ENCODE measurements around the gene ITIH3. TPM values are rescaled to one million over a fixed set of nuclear protein-coding genes. Genes with fewer than 3 reads are reported as not detected.

ITIH3 gene
- total and polyA plus RNA-seq, 2 of the 4 experiments (the other 2 are of a cell fraction), result 0.72 to 0.94 TPM

- WGBS, 2 experiments (ENCODE audit: extremely low coverage in 2 of 2, insufficient read length in 1 of 2), result 86% methylated on average over 3 of the region's 18 CpGs; no CpG with 5 or more reads in 1 of the 2 experiments
- Histone ChIP-seq H2AK9ac (replicated peaks; ENCODE audit: low read depth, low read length, poor library complexity) (no peak overlapping the region), H2BK15ac (ENCODE audit: low read depth, low read length) (no peak overlapping the region), H2BK5ac (ENCODE audit: low read depth, low read length, poor library complexity, severe bottlenecking) (no peak overlapping the region), H4K5ac (ENCODE audit: low read depth, low read length) (no peak overlapping the region), H3K9me3 (ENCODE audit: control insufficient read depth, insufficient read depth, low read length) (no peaks in the 10 kb centered on the region), H3K27me3 (ENCODE audit: control insufficient read depth, insufficient read depth, low read length) (no peaks in the 10 kb centered on the region), H2AK5ac (ENCODE audit: low read depth, low read length) (no peak overlapping the region), H2BK20ac (ENCODE audit: low read depth, low read length) (no peak overlapping the region), H3K14ac (replicated peaks; ENCODE audit: low read depth, low read length) (no peak overlapping the region), H3K4me2 (ENCODE audit: low read depth, low read length) (no peak overlapping the region), H3K18ac (ENCODE audit: low read depth, low read length) (no peak overlapping the region), H3K36me3 (ENCODE audit: control insufficient read depth, insufficient read depth, low read length) (peaks cover 18% of the 10 kb centered on the region), H3K4ac (ENCODE audit: low read depth, low read length) (no peak overlapping the region), H2BK120ac (ENCODE audit: low read depth, low read length) (no peak overlapping the region), H3K79me1 (ENCODE audit: low read depth in 1 of 2, low read length in 2 of 2) (no peaks in the 10 kb centered on the region; a peak in 1 of 4 replicates), H3K4me1 (ENCODE audit: control insufficient read depth, insufficient read depth, low read length) (peaks cover 9% of the 10 kb centered on the region; the same call in 1 of the 2 replicates), H3K9ac (ENCODE audit: low read depth, low read length) (no peak overlapping the region), H3K27ac (ENCODE audit: insufficient read depth, low read length) (no peak overlapping the region), H3K56ac (ENCODE audit: extremely low read depth, insufficient read depth, low read length) (no peak overlapping the region), H4K20me1 (ENCODE audit: insufficient read depth, low read length) (no peaks in the 10 kb centered on the region; the same call in 1 of the 2 replicates), H3K9me1 (ENCODE audit: insufficient read depth, low read length) (peaks cover 4% of the 10 kb centered on the region; the same call in 1 of the 2 replicates), H2AFZ (replicated peaks; ENCODE audit: low read length, poor library complexity) (no peak overlapping the region), H4K91ac (ENCODE audit: insufficient read depth, low read depth, low read length) (no peak overlapping the region), H4K8ac (ENCODE audit: low read depth in 2 of 2, low read length in 2 of 2) (no peak overlapping the region), H3K4me3 (ENCODE audit: insufficient read depth, low read depth, low read length) (no peak overlapping the region), H3K23ac (ENCODE audit: low read depth, low read length) (no peak overlapping the region)
- POLR2A ChIA-PET (ENCODE audit: unreplicated experiment), result no interaction called here
- intact Hi-C loops (cut with micrococcal nuclease) (no loop called here), dilution Hi-C loops (cut with HindIII; ENCODE audit: low sequenced_read_pairs, unreplicated experiment) (no loop called here), in situ Hi-C loops (cut with MboI; ENCODE audit: low sequenced_read_pairs) (no loop called here)
- TF ChIP-seq MAZ (IDR thresholded peaks at IDR 0.05; ENCODE audit: borderline replicate concordance, low read depth, low read length) (no peak), SMC3 (IDR thresholded peaks at IDR 0.05; ENCODE audit: low read depth, low read length) (no peak), CHD1 (IDR thresholded peaks at IDR 0.05; ENCODE audit: low read depth, low read length) (no peak), BHLHE40 (IDR thresholded peaks at IDR 0.05; ENCODE audit: low read depth, low read length) (no peak), RCOR1 (IDR thresholded peaks at IDR 0.05; ENCODE audit: insufficient replicate concordance, low read length) (no peak), MXI1 (IDR thresholded peaks at IDR 0.05; ENCODE audit: borderline replicate concordance, low read depth, low read length) (no peak), RAD21 (IDR thresholded peaks at IDR 0.05; ENCODE audit: low read length) (no peak), FOS (IDR thresholded peaks at IDR 0.05; ENCODE audit: low read depth, low read length) (no peak), NFE2L2 (IDR thresholded peaks at IDR 0.05; ENCODE audit: low read depth, low read length) (no peak), POLR2A (IDR thresholded peaks at IDR 0.05; ENCODE audit: low read depth, low read length) (no peak)
- TF ChIP-seq, protein P1, sequence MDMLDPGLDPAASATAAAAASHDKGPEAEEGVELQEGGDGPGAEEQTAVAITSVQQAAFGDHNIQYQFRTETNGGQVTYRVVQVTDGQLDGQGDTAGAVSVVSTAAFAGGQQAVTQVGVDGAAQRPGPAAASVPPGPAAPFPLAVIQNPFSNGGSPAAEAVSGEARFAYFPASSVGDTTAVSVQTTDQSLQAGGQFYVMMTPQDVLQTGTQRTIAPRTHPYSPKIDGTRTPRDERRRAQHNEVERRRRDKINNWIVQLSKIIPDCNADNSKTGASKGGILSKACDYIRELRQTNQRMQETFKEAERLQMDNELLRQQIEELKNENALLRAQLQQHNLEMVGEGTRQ (IDR thresholded peaks at IDR 0.05; ENCODE audit: low read depth, low read length), result no peak
- TF ChIP-seq, protein P2, sequence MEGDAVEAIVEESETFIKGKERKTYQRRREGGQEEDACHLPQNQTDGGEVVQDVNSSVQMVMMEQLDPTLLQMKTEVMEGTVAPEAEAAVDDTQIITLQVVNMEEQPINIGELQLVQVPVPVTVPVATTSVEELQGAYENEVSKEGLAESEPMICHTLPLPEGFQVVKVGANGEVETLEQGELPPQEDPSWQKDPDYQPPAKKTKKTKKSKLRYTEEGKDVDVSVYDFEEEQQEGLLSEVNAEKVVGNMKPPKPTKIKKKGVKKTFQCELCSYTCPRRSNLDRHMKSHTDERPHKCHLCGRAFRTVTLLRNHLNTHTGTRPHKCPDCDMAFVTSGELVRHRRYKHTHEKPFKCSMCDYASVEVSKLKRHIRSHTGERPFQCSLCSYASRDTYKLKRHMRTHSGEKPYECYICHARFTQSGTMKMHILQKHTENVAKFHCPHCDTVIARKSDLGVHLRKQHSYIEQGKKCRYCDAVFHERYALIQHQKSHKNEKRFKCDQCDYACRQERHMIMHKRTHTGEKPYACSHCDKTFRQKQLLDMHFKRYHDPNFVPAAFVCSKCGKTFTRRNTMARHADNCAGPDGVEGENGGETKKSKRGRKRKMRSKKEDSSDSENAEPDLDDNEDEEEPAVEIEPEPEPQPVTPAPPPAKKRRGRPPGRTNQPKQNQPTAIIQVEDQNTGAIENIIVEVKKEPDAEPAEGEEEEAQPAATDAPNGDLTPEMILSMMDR (conservative IDR thresholded peaks at IDR 0.05; ENCODE audit: low read depth, low read length), result no peak
- TF ChIP-seq, protein P3, sequence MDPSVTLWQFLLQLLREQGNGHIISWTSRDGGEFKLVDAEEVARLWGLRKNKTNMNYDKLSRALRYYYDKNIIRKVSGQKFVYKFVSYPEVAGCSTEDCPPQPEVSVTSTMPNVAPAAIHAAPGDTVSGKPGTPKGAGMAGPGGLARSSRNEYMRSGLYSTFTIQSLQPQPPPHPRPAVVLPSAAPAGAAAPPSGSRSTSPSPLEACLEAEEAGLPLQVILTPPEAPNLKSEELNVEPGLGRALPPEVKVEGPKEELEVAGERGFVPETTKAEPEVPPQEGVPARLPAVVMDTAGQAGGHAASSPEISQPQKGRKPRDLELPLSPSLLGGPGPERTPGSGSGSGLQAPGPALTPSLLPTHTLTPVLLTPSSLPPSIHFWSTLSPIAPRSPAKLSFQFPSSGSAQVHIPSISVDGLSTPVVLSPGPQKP (IDR thresholded peaks at IDR 0.05; ENCODE audit: borderline replicate concordance, low read depth, low read length), result no peak
- DNase-seq (no peak), ATAC-seq (ENCODE audit: low read depth) (no peak)
- no TSS peak for BruUV-seq (replicated peaks)
- CTCF ChIA-PET, result no interaction called here
Observed at GRCh38 chr3:52844290-52844975, 49.8 kb downstream of the ITIH3 start.

All from IMR-90 (cell line).